GM04503 (cell line): ENCODE results near the gene MORC3.
"Not testable (repeated sequence)": the region's sequence is repeated elsewhere in the genome, so short reads cannot be mapped to it uniquely, and the experiment has no call there.

Experiments
- DNase-seq: peaks from one replicate; pipeline ENCODE4 v3.0.0-alpha.2; 2012; ENCODE audit warnings: low read depth

The MORC3 gene, protein sequence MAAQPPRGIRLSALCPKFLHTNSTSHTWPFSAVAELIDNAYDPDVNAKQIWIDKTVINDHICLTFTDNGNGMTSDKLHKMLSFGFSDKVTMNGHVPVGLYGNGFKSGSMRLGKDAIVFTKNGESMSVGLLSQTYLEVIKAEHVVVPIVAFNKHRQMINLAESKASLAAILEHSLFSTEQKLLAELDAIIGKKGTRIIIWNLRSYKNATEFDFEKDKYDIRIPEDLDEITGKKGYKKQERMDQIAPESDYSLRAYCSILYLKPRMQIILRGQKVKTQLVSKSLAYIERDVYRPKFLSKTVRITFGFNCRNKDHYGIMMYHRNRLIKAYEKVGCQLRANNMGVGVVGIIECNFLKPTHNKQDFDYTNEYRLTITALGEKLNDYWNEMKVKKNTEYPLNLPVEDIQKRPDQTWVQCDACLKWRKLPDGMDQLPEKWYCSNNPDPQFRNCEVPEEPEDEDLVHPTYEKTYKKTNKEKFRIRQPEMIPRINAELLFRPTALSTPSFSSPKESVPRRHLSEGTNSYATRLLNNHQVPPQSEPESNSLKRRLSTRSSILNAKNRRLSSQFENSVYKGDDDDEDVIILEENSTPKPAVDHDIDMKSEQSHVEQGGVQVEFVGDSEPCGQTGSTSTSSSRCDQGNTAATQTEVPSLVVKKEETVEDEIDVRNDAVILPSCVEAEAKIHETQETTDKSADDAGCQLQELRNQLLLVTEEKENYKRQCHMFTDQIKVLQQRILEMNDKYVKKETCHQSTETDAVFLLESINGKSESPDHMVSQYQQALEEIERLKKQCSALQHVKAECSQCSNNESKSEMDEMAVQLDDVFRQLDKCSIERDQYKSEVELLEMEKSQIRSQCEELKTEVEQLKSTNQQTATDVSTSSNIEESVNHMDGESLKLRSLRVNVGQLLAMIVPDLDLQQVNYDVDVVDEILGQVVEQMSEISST

DNA sequence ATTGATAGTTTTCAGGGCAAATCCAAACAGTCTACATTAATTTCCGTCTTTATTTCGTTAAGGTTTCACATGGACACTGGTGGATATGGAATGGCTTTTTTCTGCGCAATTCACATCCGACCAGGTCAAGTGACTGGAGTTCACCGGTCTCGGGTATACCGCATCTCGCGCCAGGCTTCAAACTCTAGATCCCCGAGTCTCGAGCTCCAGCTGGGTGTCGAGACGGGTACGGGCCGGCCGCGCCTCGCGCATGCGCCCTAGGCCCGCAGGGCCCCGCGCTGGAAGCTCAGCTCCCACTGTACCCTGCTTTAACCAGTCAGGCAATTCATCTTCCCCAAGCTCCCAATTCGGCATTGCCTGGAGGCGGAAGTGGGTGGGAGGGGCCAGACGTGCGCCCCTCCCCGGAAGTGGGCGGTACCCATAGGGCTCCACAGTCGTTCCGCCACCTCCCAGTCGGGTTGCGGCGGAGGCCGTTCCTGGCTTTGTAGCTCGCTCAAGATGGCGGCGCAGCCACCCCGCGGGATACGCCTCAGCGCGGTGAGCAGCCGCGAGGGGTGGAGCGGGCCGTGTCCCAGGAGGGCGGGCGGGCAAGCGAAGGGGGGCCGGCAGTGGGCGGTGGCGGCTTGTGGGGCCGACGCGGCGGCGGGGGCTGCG, at the start of gene MORC3:
Gene MORC3, plus strand, starts transcription at position 431 of the 654 bp plus-strand sequence. Its CDS starts 68 bp downstream, at position 499.
- peak; percentile 94 for DNase-seq

DNA sequence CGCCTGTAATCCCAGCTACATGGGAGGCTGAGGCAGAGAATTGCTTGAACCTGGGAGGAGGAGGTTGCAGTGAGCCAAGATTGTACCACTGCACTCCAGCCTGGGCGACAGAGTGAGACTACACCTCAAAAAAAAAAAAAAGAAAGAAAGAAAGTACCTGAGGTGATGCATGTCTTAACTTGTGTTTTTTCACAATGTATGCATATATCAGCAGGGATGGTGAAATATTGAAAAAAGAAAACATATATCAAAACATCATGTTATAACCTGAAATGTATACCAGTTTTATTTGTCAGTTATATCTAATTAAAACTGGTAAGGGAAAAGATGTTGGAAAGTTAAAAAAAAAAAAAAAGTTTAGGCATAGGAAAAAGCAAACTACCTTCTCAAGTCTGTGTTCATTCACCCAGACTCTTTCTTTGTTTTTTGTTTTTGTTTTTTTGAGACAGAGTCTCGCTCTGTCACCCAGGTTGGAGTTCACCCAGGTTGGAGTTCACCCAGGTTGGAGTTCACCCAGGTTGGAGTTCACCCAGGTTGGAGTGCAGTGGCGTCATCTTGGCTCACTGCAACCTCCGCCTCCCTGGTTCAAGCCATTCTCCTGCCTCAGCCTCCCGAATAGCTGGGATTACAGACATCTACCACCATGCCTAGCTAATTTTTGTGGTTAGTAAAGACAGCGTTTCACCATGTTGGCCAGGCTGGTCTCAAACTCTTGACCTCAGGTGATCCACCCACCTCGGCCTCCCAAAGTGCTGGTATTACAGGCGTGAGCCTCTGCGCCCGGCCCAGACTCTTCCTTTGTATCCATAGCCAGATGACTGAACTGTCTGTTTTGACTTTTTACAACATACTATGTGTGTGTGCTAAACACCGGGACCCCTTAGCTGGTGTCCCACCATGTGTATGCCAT, 49.0 kb upstream of the MORC3 start:
- DNase-seq: not testable (repeated sequence)

DNA sequence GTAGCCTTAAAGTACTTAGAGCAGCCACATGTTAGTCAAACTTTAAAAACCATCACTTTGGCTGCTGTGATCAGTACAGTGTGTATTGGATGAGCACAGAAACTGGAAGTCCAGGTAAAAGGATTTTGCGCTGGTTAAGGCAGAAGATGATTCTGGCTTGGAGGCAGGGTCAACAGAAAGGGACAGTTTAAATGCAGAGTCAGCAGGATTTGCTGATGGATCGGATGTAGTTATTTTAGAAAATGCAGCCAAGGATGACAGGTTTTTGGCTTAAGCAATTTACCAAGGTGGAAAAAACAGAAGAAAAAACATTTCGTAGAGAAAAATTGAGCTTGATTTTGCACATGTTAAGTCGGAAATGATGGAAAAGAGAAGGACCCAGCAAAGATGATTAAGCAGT, 45.9 kb upstream of the MORC3 start:
- DNase-seq: no peak

DNA sequence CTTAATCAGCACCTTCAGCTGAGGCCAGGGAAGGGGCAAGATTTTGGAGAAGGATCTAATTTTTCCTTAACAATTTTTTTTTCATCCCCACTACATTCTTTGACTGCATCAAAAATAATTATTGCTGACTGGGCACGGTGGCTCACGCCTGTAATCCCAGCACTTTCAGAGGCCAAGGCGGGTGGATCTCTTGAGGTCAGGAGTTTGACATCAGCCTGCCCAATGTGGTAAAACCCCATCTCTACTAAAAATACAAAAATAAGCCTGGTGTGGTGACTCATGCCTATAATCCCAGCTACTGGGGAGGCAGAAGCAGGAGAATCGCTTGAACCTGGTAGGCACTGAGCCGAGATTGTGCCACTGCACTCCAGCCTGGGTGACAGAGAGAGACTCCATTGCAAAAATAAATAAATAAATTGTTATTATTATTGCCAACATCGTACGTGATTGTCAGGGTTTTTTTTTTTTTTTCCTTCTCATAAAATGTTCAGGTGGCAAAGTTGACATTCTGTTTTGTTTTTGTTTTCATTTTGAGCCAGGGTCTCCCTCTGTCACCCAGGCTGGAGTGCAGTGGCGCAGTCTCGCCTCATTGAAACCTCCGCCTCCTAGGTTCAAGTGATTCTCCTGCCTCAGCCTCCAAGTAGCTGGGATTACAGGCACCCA, 37.3 kb upstream of the MORC3 start:
- DNase-seq: no peak

DNA sequence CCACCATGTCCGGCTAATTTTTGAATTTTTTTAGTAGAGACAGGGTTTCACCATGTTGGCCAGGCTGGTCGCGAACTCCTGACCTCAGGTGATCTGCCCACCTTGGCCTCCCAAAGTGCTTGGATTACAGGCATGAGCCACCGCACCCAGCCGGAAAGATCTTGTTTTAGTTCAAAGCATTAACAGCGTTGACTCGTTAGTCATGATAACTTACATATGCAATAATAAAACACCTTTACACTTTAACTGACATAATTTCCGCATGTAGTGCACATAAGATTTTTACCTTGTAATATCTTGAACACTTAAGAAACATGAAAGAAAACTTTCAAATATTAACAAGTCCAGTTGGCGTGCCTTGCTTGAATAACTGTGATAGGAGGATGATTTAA, 36.8 kb upstream of the MORC3 start:
- not testable (repeated sequence) for DNase-seq

DNA sequence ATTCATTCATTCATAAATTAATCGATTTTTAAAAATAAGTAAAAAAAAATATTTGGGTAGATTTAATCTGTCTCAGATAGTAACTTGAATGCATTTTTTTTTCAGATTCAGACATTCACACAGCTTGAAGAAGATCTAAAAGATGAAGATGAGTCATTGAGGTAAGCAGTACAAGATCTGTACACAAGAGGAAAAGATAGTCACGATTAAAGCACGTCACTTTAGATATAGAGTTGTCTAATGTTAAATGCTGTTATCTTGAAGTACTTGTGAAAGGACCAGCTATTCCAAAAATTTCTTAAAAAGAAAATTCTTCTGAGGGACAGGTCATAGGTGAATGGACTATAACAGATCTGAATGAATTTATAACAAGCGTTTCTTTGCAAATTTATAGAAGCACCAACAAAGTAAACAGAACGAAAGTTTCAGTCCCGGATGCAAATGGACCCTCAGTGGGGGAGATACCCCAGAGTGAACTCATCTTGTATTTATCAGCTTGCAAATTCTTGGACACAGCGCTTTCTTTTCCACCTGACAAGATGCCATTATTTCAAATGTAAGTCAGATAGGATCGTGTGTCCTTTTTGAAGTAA, 31.2 kb upstream of the MORC3 start:
- DNase-seq: no peak

DNA sequence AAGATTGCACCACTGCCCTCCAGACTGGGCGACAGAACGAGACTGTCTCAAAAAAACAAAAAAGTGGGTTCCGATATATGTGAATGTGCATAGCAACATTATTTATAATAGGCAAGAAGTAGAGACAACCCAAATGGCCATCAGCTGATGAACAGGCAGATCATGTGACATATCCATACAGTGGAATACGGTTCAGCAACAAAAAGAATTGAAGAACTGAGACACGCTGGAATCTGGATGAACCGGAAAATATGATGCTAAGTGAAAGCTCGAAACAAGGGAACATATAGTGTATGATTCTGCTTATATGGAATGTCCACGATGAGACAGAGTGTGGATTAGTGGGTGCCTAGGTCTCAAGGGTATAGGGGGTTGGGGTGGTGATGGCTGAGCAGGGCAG, 28.5 kb upstream of the MORC3 start:
- DNase-seq: no peak

DNA sequence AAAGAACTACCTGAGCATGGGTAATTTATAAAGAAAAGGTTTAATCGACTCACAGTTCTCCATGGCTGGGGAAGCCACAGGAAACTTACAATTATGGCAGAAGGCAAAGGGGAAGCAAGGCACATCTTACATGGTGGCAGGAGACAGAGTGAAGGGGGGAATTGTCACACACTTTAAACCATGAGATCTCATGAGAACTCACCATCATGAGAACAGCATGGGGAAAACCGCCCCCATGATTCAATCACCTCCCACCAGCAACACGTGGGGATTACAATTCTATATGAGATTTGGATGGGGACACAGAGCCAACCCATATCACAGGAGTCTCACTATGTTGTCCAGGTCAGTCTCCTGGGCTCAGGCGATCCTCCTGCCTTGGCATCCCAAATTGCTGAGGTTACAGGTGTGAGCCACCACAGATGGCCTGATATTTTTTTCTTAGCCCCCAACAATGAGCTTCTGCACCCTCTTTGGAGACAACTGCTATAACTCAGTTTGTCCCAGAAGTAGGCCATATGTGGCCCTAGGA, 22.5 kb upstream of the MORC3 start:
- no peak for DNase-seq

DNA sequence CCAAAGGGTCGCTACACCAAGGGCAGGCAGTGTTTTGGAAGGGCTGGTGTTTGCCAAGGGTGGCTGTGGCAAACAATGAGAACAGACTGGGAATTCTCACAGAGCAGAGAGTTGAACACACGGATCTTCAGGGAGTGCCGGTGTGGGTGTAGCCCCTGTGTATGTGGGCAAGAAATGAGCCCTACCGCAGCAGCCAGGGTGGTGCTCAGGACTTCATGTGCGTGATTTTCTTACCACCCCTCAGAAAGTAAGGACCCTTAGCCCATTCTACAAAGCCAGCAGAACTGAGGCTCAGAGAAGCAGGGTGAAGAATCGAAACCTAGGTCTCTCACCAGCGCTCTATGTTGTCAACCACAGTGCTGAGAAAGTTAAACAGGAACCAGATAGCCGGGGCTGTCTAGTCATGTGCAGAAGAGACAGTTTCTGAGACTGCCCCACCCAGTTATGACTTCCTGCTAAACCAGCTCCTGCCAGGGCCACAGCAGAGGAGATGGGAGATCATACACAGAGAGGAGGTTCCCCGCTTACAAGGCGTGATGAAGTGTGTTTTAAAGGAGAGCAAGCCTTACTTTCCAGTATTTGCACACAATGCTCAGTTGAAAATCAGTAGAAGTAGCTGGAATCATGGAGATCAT, 21.9 kb upstream of the MORC3 start:
- no peak for DNase-seq

DNA sequence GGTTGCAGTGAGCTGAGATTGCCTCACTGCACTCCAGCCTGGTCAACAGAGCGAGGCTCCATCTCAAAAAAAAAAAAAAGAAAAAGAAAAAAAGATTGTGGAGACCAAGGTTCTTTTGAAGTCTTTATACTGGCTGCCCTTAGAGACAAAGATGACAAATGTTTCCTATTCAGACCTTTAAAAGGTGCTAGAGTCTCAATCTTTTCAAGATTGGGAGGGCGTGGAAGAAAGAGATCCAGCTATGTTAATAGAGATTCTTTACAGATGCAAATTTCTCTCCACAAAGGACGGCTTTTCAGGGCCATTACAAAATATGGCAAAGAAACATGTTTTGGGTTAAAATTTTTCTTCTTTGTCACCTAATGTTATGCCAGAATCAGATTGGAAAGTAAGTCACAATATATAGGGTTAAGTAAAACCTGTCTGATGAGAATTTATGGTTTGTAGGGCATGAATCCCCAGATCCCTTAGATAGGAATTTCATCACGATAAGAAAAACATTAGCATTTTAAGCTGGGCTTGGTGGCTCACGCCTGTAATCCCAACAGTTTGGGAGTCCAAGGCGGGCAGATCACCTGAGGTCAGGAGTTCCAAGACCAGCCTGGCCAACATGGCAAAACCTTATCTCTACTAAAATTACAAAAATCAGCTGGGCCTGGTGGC, 13.0 kb upstream of the MORC3 start:
- no peak for DNase-seq

DNA sequence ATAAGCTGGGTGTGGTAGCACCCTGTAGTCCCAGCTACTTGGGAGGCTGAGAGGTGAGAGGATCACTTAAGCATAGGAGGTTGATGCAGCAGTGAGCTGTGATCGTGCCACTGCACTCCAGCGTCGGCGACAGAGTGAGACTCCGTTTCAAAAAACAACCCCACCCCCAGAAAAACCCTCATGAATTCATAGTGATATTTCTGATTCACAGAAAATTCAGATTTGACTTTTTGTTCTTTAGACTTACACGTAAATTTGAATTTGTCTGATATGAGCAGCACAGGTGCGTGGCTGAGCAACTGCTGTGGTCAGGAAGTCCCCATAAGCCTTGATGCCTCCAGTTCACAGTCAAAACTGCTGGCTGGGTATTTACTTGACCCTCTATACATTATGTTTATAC, 10.0 kb upstream of the MORC3 start:
- DNase-seq: no peak

DNA sequence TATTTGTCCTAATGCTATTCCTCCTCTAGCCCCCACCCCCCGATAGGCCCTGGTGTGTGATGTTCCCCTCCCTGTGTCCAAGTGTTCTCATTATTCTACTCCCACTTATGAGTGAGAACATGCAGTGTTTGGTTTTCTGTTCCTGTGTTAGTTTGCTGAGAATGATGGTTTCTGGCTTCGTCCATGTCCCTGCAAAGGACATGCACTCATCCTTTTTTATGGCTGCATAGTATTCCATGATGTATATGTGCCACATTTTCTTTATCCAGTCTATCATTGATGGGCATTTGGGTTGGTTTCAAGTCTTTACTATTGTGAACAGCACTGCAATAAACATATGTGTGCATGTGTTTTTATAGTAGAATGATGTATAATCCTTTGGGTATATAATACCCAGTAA, 6.6 kb upstream of the MORC3 start:
- DNase-seq: not testable (repeated sequence)

DNA sequence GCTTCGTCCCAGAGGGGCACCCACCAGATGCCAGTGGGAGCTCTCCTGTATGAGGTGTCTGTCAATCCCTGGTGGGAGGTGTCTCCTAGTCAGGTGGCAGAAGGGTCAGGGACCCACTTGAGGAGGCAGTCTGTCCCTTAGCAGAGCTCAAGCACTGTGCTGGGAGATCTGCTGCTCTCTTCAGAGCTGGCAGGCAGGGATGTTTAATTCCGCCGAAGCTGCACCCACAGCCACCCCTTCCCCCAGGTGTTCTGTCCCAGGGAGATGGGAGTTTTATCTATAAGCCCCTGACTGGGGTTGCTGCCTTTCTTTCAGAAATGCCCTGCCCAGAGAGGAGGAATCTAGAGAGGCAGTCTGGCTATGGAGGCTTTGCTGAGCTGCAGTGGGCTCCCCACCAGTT, 4.0 kb upstream of the MORC3 start:
- not testable (repeated sequence) for DNase-seq

DNA sequence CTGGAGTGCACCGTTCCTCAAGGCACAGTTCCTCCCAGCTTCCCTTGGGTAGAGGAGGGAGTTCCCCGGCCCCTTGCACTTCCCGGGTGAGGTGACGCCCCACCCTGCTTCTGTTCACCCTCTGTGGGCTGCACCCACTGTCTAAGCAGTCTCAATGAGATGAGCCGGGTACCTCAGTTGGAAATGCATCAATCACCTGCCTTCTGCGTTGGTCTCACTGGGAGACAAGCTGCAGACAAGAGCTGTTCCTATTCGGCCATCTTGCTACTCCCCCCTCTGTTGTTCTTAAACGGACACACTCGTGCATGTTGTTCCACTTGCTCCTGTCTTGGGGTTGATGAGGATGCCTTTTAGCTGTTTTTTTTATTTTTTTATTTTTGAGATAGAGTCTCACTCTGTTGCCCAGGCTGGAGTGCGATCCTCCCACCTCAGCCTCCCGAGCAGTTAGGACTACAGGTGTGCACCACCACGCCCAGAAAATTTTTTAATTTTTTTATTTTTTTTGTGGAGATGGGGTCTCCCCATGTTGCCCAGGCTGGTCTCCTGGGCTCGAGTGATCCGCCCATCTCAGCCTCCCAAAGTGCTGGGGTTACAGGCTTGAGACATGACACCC, 3.0 kb upstream of the MORC3 start:
- DNase-seq: no peak

DNA sequence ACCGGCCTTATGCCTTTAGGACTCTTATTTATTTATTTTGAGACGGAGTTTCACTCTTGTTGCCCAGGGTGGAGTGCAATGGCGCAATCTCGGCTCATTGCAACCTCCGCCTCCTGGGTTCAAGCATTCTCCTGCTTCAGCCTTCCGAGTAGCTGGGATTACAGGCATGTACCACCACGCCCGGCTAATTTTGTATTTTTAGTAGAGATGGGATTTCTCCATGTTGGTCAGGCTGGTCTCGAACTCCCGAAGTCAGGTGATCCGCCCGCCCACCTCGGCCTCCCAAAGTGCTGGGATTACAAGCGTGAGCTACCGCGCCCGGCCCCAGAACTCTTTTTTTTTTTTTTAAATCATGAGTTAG, 611 bp upstream of the MORC3 start:
- not testable (repeated sequence) for DNase-seq

DNA sequence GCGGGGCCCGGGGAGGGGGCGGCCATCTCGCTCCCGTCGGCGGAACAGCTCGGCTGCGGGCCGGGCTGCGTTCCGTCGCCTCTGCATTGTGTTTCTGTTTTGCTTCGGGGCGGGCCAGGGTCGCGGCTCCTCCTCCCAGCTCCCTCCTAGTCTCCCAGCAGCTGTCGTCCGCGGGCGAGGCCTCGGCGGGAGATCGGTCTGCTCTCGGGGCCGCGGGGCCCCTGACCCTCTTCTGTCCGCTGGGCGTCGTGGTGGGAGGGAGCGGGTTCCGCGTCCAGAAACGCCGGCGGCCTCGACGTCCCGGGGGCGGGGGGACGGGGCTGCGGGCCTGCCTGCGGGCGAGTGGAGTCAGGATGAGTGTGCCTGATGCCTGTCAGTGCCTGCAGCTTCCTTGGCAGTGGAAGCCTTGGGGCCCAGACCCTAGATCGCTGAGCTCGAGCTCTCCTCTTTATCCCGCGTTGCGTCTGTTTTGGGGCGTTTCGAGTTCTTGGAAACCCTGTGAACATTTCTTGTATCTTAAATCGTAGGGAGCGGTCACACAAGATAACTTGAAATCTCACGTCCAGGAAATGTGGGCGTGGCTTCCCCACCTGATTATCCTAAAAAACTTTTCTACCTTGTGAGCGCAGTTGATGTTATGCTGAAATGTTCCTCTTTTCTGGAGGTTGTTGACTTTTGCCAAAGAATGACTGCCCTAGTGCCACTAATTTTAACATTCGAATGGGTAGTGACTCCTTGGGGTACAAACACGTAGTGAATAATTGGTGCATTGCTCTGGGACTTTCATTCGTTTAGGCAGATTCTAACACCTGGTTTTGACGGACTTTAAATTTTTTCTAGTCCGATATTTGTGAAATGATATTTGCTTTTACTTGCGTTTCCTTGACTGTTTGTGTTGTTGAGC, 676 bp downstream of the MORC3 start:
- no peak for DNase-seq

DNA sequence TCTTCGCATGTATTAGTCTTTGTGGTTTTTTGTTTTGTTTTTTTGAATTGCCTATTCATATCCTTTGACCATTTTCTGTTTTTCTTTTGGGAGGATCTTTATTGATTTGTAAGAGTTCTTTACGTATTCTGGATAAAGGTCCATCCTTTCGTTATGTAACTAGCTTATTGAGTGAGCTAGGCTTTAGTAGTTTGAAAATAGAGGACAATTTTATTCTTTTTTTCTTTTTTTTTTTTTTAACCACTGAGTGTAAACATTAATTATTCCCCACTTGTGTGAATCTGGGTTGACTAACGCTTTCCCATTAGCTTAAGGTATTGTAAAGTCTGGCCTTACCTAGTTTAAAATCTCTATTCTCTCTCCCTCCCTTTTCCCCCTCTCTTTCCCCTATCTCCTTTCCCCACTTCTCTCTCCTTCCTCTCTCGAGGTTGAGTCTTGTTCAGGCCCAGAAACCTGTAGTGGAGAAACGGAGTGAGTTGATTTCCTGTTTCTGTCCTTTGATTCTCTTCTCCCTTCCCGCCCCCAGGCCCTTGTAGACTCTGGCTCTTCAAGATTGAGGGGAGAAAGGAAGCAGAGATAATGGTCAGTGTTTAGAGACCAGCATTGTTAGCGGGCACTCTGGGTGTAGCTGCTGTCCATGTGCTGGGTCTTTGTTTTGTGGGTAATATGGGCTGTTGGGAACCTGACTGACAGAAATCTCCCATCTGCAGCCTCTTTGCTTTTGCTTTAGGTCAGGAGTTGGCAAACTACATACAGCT, 1.5 kb downstream of the MORC3 start:
- no peak for DNase-seq
